Measurements from ENCODE around the gene SDCBP2. TPM values are rescaled to one million over a fixed set of nuclear protein-coding genes. Genes with fewer than 3 reads are reported as not detected.

Gene SDCBP2
- total and polyA plus RNA-seq, 11 donors: 0.65 to 4.2 (median 2.1) TPM

DNA sequence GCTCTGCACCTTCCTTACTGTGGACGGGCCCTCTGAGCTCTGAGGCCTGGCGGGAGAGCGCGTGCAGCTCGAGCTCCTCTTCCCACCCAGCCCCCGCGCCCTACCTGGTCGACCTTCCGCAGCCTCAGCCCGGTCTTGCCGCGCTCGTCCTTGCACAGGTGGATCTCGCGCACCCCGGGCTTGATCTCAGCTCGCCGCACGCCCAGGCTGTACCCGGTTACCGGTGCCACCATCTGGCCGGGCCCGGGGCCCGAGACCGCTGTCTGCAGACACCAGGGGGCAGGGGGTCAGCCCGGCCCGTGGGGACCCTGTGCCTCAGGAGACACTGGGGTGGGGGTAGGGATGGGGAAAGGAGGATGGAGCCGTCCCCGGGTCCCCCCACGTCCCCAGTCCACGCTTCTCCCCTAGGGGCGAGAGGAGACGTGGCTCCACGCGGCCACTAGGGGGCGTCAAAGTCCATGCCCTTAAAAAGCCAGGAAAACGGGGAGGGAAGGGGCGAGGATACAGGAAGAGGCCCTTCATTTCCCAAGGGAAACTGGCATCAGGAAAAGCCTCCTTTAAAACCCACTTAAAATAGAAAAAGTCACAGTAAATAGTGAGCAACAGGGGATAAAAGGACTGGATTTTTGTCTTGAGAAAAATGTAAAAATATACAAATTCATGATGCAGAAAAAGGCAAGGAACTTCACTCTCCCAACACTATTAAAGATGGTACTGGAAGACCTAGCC lies 15.5 kb downstream of the SDCBP2 start:
- 14 to 22% (median 20%) methylated on average over 22 to 38 of the region's 38 CpGs for WGBS, 4 donors
- Histone ChIP-seq H3K4me3 (peak overlapping the region in 9 of 12 donors; percentile 22 to 50 (median 32)), H3K27me3 (no peaks in the 10 kb centered on the region), H3K36me3 (no peaks in the 10 kb centered on the region), H3K27ac (peak overlapping the region in 6 of 12 donors; percentile 9 to 55 (median 24)), H3K9me3 (no peaks in the 10 kb centered on the region), H3K4me1 (peaks cover 0 to 15% (median 11%) of the 10 kb centered on the region in 12 donors)
- no peak for TF ChIP-seq POLR2A (IDR thresholded peaks at IDR 0.05)
- TF ChIP-seq, protein P1, sequence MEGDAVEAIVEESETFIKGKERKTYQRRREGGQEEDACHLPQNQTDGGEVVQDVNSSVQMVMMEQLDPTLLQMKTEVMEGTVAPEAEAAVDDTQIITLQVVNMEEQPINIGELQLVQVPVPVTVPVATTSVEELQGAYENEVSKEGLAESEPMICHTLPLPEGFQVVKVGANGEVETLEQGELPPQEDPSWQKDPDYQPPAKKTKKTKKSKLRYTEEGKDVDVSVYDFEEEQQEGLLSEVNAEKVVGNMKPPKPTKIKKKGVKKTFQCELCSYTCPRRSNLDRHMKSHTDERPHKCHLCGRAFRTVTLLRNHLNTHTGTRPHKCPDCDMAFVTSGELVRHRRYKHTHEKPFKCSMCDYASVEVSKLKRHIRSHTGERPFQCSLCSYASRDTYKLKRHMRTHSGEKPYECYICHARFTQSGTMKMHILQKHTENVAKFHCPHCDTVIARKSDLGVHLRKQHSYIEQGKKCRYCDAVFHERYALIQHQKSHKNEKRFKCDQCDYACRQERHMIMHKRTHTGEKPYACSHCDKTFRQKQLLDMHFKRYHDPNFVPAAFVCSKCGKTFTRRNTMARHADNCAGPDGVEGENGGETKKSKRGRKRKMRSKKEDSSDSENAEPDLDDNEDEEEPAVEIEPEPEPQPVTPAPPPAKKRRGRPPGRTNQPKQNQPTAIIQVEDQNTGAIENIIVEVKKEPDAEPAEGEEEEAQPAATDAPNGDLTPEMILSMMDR (IDR thresholded peaks at IDR 0.05): peak; percentile 96 to 100 (median 99)
- intact Hi-C loops (cut with DNase I): loop anchor here (1.0 to 5.0 kb wide), 7 partner anchors 84 to 127 kb away; no protein-coding TSS in a partner anchor
- DNase-seq: peak; percentile 79 to 89 (median 81)
- ATAC-seq: peak; percentile 70 to 95 (median 85)

DNA sequence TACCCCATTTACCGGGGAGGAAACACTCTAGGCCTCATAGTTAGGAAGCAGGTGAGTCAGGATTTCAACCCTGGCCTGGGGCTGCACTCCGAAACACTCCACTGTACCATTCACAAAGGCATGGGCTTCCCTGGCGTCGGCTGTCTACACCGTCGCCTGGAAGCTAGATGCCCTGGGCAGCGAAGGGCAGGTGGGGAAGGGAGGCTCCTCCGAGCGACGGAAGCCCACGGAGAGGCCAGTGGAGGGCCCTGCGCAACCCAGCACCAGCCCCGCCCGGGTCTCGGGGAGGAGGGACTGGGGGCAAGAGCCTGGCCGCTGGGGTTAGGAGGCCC lies 16.1 kb downstream of the SDCBP2 start:
- 72 to 78% (median 73%) methylated on average over 10 to 16 of the region's 16 CpGs for WGBS, 4 donors
- ATAC-seq (no peak), DNase-seq (no peak)
- Histone ChIP-seq H3K9me3 (no peaks in the 10 kb centered on the region), H3K27me3 (no peaks in the 10 kb centered on the region), H3K36me3 (no peaks in the 10 kb centered on the region), H3K4me1 (peaks cover 0 to 15% (median 11%) of the 10 kb centered on the region in 12 donors), H3K27ac (no peak overlapping the region), H3K4me3 (peak overlapping the region in 2 of 12 donors; percentile 32 to 34)
- TF ChIP-seq, protein P1 (IDR thresholded peaks at IDR 0.05): no peak
- no peak for TF ChIP-seq POLR2A (IDR thresholded peaks at IDR 0.05)
- intact Hi-C loops (cut with DNase I): loop anchor here (1.0 to 5.0 kb wide), 7 partner anchors 84 to 127 kb away; no protein-coding TSS in a partner anchor

DNA sequence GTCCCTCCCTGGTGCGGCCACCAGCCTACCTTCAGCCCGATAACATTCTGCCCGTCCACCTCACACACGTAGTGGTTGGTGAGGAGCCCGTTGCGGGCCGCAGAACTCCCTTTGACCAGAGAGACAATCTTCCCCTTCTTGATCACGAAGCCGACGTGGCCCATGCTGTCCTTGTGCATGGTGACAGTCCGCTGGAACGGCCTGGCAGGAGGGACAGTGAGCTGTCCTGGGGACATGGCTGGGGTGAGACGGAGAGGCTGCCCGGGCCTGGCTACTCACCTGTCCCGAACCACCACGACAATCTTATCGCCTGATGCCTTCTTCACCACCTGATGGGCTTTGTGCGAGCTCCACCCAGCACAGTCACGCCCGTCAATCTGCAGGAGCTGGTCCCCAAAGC lies 16.6 kb downstream of the SDCBP2 start:
- 93 to 99% (median 96%) methylated on average over 10 to 20 of the region's 20 CpGs for WGBS, 4 donors
- intact Hi-C loops (cut with DNase I): loop anchor here in 5 of 10 donors (2.0 to 5.0 kb wide), 5 partner anchors 85 to 126 kb away; no protein-coding TSS in a partner anchor
- Histone ChIP-seq H3K27me3 (no peaks in the 10 kb centered on the region), H3K4me3 (no peak overlapping the region), H3K4me1 (peaks cover 0 to 15% (median 11%) of the 10 kb centered on the region in 12 donors), H3K9me3 (no peaks in the 10 kb centered on the region), H3K27ac (no peak overlapping the region), H3K36me3 (no peaks in the 10 kb centered on the region)
- TF ChIP-seq POLR2A (IDR thresholded peaks at IDR 0.05): no peak
- TF ChIP-seq, protein P1 (IDR thresholded peaks at IDR 0.05): no peak
- ATAC-seq: no peak
- peak in 1 of 5 donors; percentile 35 for DNase-seq

DNA sequence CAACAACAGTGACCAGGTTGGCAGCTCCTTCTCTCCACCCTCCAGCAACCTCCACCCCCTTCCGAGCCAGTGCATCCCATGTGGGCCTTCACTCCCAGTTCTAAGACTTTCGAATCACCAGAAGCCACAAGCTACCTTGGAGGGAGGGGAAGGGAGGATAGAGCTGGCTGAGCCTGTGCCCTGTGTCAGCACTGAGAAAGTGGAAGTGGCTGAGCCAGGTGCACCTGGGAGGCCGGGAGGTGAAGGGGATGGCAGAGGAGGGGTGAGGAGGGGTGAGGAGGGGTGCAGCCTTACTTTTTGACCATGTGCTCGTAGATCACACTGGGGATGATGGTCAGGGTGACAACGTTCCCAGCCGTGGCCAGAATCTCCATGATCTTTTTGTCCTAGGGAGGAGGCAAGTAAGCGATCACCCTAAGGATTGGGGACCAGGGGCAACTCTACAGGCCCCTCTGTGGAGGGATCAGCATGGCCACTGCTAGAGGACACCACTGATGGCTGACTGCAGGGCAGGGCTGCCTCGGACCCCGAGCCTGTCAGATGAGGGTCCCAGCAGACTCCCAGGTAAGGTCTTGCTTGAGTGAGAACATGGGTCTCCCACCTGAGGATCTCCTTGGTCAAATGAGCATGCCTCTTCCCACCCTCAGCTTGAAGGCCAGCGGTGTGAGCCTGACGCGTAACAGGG lies 18.3 kb downstream of the SDCBP2 start:
- WGBS, 4 donors: 89 to 91% (median 89%) methylated on average over 11 to 12 of the region's 12 CpGs
- intact Hi-C loops (cut with DNase I): loop anchor here in 2 of 10 donors (5.0 kb wide), 1 partner anchor 87 kb away; no protein-coding TSS in a partner anchor
- ATAC-seq (no peak), DNase-seq (no peak)
- Histone ChIP-seq H3K27ac (no peak overlapping the region), H3K36me3 (peaks cover 0 to 4% (median 0%) of the 10 kb centered on the region in 9 donors), H3K27me3 (no peaks in the 10 kb centered on the region), H3K9me3 (no peaks in the 10 kb centered on the region), H3K4me3 (no peak overlapping the region), H3K4me1 (peaks cover 0 to 15% (median 11%) of the 10 kb centered on the region in 12 donors)
- TF ChIP-seq, protein P1 (IDR thresholded peaks at IDR 0.05): no peak
- no peak for TF ChIP-seq POLR2A (IDR thresholded peaks at IDR 0.05)

Data from heart left ventricle (tissue), 16 donors.